SK-N-MC (cell line): Measurements from ENCODE around the gene MANBA.

ENCODE experiments used
- DNase-seq: peaks from one replicate; pipeline ENCODE4 v3.0.0-alpha.2; 2011; ENCODE audit warnings: low read depth, low spot score
- H3K27ac ChIP-seq: fragments of 200-600 bp; sonication (generic); 2 replicates; pipeline ENCODE4 v1.5.1; 2016; ENCODE audit warnings: mixed run types
- H3K36me3 ChIP-seq: fragments of 200-600 bp; sonication (generic); 2 replicates; pipeline ENCODE4 v1.6.1; 2017; ENCODE audit warnings: antibody characterized with exemption, low read length, mixed read lengths; ENCODE audit not compliant: insufficient read depth
- H3K4me3 ChIP-seq: fragments of 200-600 bp; sonication (generic); 2 replicates; pipeline ENCODE4 v1.5.1; 2016
- H3K9ac ChIP-seq: fragments of 200-600 bp; sonication (generic); 2 replicates; pipeline ENCODE4 v1.8.0; 2017; ENCODE audit warnings: mixed run types, mixed read lengths; ENCODE audit not compliant: insufficient read length
- H3K9me3 ChIP-seq: fragments of 200-600 bp; sonication (generic); 2 replicates; pipeline ENCODE4 v1.6.1; 2017; ENCODE audit warnings: low read depth, mild to moderate bottlenecking, antibody characterized with exemption, low read length, moderate library complexity, mixed read lengths
- EZH2 ChIP-seq: fragments of 200-600 bp; sonication (generic); IDR thresholded peaks from one replicate; pipeline ENCODE4 v1.6.1; 2017; ENCODE audit warnings: antibody characterized with exemption
- FOXP2 ChIP-seq: optimal IDR thresholded peaks from 2 replicates; pipeline ENCODE3; 2011; ENCODE audit warnings: mild to moderate bottlenecking, moderate library complexity; ENCODE audit not compliant: insufficient read depth; ENCODE audit errors: extremely low read length, control extremely low read depth
- POLR2AphosphoS5 ChIP-seq: IDR thresholded peaks from 2 replicates; pipeline ENCODE4 v1.6.1; 2012; ENCODE audit warnings: mild to moderate bottlenecking, low read depth, low read length, borderline replicate concordance

The MANBA gene

DNA sequence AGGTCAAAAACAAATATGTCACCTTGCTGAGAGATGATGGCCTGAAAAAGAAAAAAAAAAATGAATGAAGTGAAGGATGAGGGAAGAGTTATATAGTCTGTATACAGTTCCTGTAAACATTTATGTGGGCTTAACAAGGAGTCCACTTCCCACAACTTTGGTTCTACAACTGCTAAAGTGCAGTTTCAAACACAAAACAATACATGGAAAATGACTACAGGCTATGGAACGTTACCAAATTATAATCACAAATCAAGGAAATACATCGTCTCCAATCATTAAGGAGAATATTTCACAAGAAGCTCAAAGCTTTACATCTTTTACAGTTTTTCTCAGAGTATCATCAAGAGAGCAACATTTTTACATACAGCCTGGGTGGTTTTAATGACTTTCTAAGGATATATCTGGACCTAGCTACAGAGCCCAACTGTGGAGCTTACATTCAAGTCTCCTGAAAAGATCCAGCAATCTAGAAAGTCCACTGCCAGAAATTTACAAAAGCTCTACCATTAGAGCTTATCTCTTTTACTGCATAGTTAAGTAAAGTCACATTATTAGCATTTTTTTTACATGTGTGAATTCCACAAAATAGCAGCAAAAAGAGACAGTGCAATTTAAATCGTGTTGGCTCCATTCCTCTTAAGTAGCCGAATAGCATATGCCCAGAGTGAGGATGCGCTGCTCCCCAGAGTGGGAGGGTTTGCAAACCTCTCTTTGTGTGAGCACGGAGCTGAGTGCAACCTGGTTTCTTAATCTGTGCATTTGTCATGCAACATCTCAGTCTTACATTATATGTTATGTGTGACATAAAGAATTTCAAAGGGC, 128.3 kb downstream of the MANBA start:
- H3K9ac ChIP-seq: no peak overlapping the region
- H3K9me3 ChIP-seq: no peaks in the 10 kb centered on the region
- no peak overlapping the region for H3K27ac ChIP-seq
- TF ChIP-seq FOXP2 (no peak), EZH2 (no peak), POLR2AphosphoS5 (no peak)
- DNase-seq: no peak
- H3K4me3 ChIP-seq: no peak overlapping the region
- H3K36me3 ChIP-seq: no peaks in the 10 kb centered on the region

DNA sequence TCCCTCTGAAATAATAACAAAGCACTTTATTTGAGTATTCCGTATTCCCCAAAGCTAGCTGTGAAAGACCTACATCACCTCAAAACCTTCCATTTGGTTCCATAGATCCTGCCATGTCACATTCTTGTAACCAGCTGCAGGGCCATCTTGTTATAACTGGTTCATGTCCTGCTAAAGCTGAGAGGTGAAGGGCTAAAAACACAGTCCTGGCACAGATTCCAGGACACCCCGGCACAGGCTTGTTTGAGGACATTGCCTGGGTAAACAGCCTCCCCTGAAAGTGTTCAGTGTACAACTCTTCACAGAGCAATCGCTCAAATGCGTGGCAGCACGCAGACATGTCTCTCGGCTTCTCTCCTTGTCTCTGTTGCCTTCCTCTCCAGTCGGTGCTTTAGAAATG, 129.2 kb downstream of the MANBA start:
- no peak for DNase-seq
- Histone ChIP-seq H3K36me3 (no peaks in the 10 kb centered on the region), H3K9ac (no peak overlapping the region), H3K4me3 (no peak overlapping the region), H3K27ac (no peak overlapping the region), H3K9me3 (no peaks in the 10 kb centered on the region)
- no peak for TF ChIP-seq FOXP2
- TF ChIP-seq EZH2: no peak
- TF ChIP-seq POLR2AphosphoS5: no peak

DNA sequence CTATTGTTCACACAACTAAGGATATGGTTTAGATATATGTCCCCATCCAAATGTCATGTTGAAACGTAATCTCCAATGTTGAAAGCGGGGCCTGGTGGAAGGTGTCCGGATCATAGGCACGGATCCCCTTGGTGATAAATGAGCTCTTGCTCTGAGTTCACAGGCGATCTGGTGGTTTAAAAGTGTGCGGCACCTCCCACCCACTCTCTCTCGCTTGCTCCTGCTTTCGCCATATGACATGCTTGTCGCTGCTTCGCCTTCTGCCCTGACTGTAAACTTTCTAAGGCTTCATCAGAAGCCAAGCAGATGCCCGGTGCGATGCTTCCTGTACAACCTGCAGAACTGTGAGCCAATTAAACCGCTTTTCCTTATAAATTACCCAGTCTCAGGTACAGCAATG, 131.1 kb downstream of the MANBA start:
- H3K9ac ChIP-seq: no peak overlapping the region

GRCh38 chr4:102627831-102628523, 132.8 kb downstream of the MANBA start:
- Histone ChIP-seq H3K36me3 (no peaks in the 10 kb centered on the region), H3K4me3 (no peak overlapping the region), H3K27ac (no peak overlapping the region), H3K9ac (no peak overlapping the region), H3K9me3 (no peaks in the 10 kb centered on the region)
- no peak for DNase-seq
- no peak for TF ChIP-seq POLR2AphosphoS5
- no peak for TF ChIP-seq EZH2
- TF ChIP-seq FOXP2: no peak

More for the DNA sequence above, 131.1 kb downstream of the MANBA start:
- Histone ChIP-seq H3K27ac (no peak overlapping the region), H3K4me3 (no peak overlapping the region), H3K9me3 (no peaks in the 10 kb centered on the region), H3K36me3 (no peaks in the 10 kb centered on the region)
- TF ChIP-seq FOXP2 (no peak), EZH2 (no peak), POLR2AphosphoS5 (no peak)
- no peak for DNase-seq

- Histone ChIP-seq H3K9ac (no peak overlapping the region), H3K36me3 (no peaks in the 10 kb centered on the region), H3K9me3 (no peaks in the 10 kb centered on the region), H3K27ac (no peak overlapping the region), H3K4me3 (no peak overlapping the region)
- TF ChIP-seq POLR2AphosphoS5 (no peak), EZH2 (no peak), FOXP2 (no peak)
- DNase-seq: no peak
These were observed 135.4 kb downstream of the MANBA start for GRCh38 chr4:102625232-102625930.

GRCh38 chr4:102624505-102624904, 136.3 kb downstream of the MANBA start:
- DNase-seq: no peak
- H3K9ac ChIP-seq: no peak overlapping the region
- TF ChIP-seq POLR2AphosphoS5 (no peak), EZH2 (no peak), FOXP2 (no peak)
- no peaks in the 10 kb centered on the region for H3K9me3 ChIP-seq
- no peaks in the 10 kb centered on the region for H3K36me3 ChIP-seq
- H3K4me3 ChIP-seq: no peak overlapping the region
- no peak overlapping the region for H3K27ac ChIP-seq

DNA sequence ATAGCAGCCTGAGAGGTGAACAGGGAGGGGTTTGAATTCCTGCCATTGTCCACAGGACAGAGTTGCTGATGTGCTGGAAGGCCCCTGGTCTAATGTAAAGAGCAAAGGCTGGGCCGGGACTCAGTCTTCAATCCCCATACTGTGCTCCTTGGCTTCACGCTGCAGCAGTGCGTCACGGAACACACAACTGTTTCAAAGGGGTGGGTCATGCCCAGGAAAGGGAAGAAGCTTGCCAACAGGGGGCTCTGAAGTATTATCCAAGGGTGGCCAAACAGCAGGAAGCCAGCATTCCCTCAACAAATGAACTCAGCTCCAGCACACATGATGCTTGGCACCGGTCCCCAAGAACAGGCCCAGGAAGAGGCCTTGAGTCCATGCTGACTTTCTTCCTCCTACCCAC, 137.1 kb downstream of the MANBA start:
- peak; percentile 30 for DNase-seq
- H3K27ac ChIP-seq: no peak overlapping the region
- TF ChIP-seq FOXP2: no peak
- no peak for TF ChIP-seq EZH2
- TF ChIP-seq POLR2AphosphoS5: no peak
- no peak overlapping the region for H3K4me3 ChIP-seq
- H3K36me3 ChIP-seq: no peaks in the 10 kb centered on the region
- H3K9me3 ChIP-seq: no peaks in the 10 kb centered on the region
- H3K9ac ChIP-seq: no peak overlapping the region
